H1 (cell line): ENCODE results near the gene USP9Y. TPM values are rescaled to one million over a fixed set of nuclear protein-coding genes. Genes with fewer than 3 reads are reported as not detected.
A peak's percentile ranks its signal among the peaks of the same experiment; 100 is the strongest.

ENCODE experiments used
- CTCF ChIA-PET: fragments of 300-600 bp; sonication (Branson Sonifier 250); formaldehyde crosslinking; loops from one replicate; lab custom pipeline; 2021; ENCODE audit not compliant: partially characterized antibody; lab: Charles Lee
- POLR2A ChIA-PET: fragments of 300-600 bp; sonication (Branson Sonifier 250); formaldehyde crosslinking; loops from one replicate; lab custom pipeline; 2021; ENCODE audit warnings: inconsistent platforms; ENCODE audit not compliant: partially characterized antibody; lab: Charles Lee
- DNase-seq, 2 experiments: peaks; one replicate each; pipeline versions ENCODE4 v3.0.0 to v3.0.0-alpha.2; 2010 to 2022; ENCODE audit warnings: low spot score in 2 of 2, low read depth in 1 of 2, mixed read lengths in 1 of 2
- FAIRE-seq: peaks from 2 replicates; lab custom pipeline; 2011; peaks lifted over from hg19 to GRCh38; lab: Jason Lieb, UNC
- H2AFZ ChIP-seq: 2 replicates; pipeline ENCODE4 v1.8.1; 2012; ENCODE audit warnings: low read length, inconsistent platforms
- H2AK5ac ChIP-seq: 2 replicates; pipeline ENCODE4 v1.6.1; 2013; ENCODE audit warnings: low read depth, low read length
- H2BK120ac ChIP-seq: replicated peaks from 2 replicates; pipeline ENCODE3; 2013; ENCODE audit warnings: low read depth, low read length, inconsistent platforms
- H2BK12ac ChIP-seq: 2 replicates; pipeline ENCODE4 v1.6.1; 2013; ENCODE audit warnings: low read depth, low read length
- H2BK15ac ChIP-seq: 2 replicates; pipeline ENCODE4 v1.6.1; 2013; ENCODE audit warnings: low read length
- H2BK20ac ChIP-seq: 2 replicates; pipeline ENCODE4 v1.6.1; 2013; ENCODE audit warnings: low read length
- H2BK5ac ChIP-seq: 2 replicates; pipeline ENCODE4 v1.6.1; 2013; ENCODE audit warnings: low read depth, low read length
- H3K14ac ChIP-seq: 2 replicates; pipeline ENCODE4 v1.6.1; 2013; ENCODE audit warnings: inconsistent platforms; ENCODE audit not compliant: insufficient read length
- H3K18ac ChIP-seq: 2 replicates; pipeline ENCODE4 v1.6.1; 2013; ENCODE audit warnings: low read length; ENCODE audit errors: extremely low read depth
- H3K23ac ChIP-seq: 2 replicates; pipeline ENCODE4 v1.6.1; 2013; ENCODE audit warnings: inconsistent platforms; ENCODE audit not compliant: insufficient read length
- H3K23me2 ChIP-seq: 2 replicates; pipeline ENCODE4 v1.6.1; 2013; ENCODE audit warnings: low read depth, low read length
- H3K27ac ChIP-seq: 2 replicates; pipeline ENCODE4 v1.6.1; 2011; ENCODE audit warnings: low read depth, low read length, inconsistent platforms
- H3K27me3 ChIP-seq, 4 experiments: replicated peaks in 1 of 4; 1 replicate in 1 of 4; 2 replicates in 3 of 4; pipeline versions ENCODE4 v1.6.1 to v1.8.1; 2011 to 2013; ENCODE audit warnings: low read length in 3 of 4, mild to moderate bottlenecking in 3 of 4, inconsistent platforms in 2 of 4, mixed read lengths in 2 of 4, moderate library complexity in 1 of 4; ENCODE audit not compliant: control insufficient read depth in 3 of 4, insufficient read depth in 3 of 4; ENCODE audit errors: extremely low read depth in 1 of 4
- H3K36me3 ChIP-seq, 4 experiments: 2 replicates each; pipeline versions ENCODE4 v1.6.1 to v1.8.1; 2011 to 2013; ENCODE audit warnings: mild to moderate bottlenecking in 4 of 4, low read length in 3 of 4, moderate library complexity in 2 of 4, control low read depth in 1 of 4, inconsistent platforms in 1 of 4; ENCODE audit not compliant: insufficient read depth in 4 of 4, control insufficient read depth in 2 of 4
- H3K4ac ChIP-seq: replicated peaks from 2 replicates; pipeline ENCODE3; 2013; ENCODE audit warnings: low read length, low read depth, mixed read lengths, inconsistent platforms; ENCODE audit not compliant: insufficient read length
- H3K4me1 ChIP-seq, 4 experiments: replicated peaks in 1 of 4; 1 replicate in 1 of 4; 2 replicates in 3 of 4; pipeline versions ENCODE4 v1.6.1 to v1.8.1; 2011 to 2013; ENCODE audit warnings: low read length in 3 of 4, inconsistent platforms in 2 of 4, mixed read lengths in 1 of 4; ENCODE audit not compliant: insufficient read depth in 4 of 4, control insufficient read depth in 3 of 4
- H3K4me2 ChIP-seq, 2 experiments: 2 replicates each; pipeline versions ENCODE4 v1.6.1 to v1.8.1; 2011 to 2013; ENCODE audit warnings: low read depth in 2 of 2, low read length in 2 of 2, control low read depth in 1 of 2, inconsistent platforms in 1 of 2, mild to moderate bottlenecking in 1 of 2; ENCODE audit not compliant: insufficient read depth in 1 of 2
- H3K4me3 ChIP-seq, 4 experiments: fragments of 200-600, 300-600 bp in 1 of 4; sonication (generic), shearing (Covaris generic), sonication (Bioruptor Twin) in 1 of 4; 2 replicates each; pipeline versions ENCODE4 v1.5.1 to v1.8.1; 2011 to 2016; ENCODE audit warnings: low read length in 4 of 4, low read depth in 3 of 4, control low read depth in 2 of 4, inconsistent platforms in 2 of 4, mild to moderate bottlenecking in 2 of 4, mixed read lengths in 1 of 4, moderate library complexity in 1 of 4; ENCODE audit not compliant: insufficient read depth in 2 of 4; ENCODE audit errors: extremely low read depth in 1 of 4
- H3K56ac ChIP-seq: replicated peaks from 2 replicates; pipeline ENCODE3; 2013; ENCODE audit warnings: low read depth, mild to moderate bottlenecking, mixed read lengths, low read length, inconsistent platforms; ENCODE audit not compliant: insufficient read length
- H3K79me1 ChIP-seq: 2 replicates; pipeline ENCODE4 v1.6.1; 2013; ENCODE audit warnings: low read depth, low read length, control low read depth
- H3K79me2 ChIP-seq, 2 experiments: 2 replicates each; pipeline versions ENCODE4 v1.6.1 to v1.8.1; 2012 to 2013; ENCODE audit warnings: low read length in 2 of 2, mild to moderate bottlenecking in 2 of 2, inconsistent platforms in 1 of 2; ENCODE audit not compliant: insufficient read depth in 2 of 2, control insufficient read depth in 1 of 2
- H3K9ac ChIP-seq, 4 experiments: replicated peaks in 1 of 4; 1 replicate in 1 of 4; 2 replicates in 3 of 4; pipeline versions ENCODE4 v1.6.1 to v1.8.1; 2011 to 2013; ENCODE audit warnings: low read depth in 3 of 4, low read length in 3 of 4, control low read depth in 2 of 4, mild to moderate bottlenecking in 2 of 4, moderate library complexity in 2 of 4, inconsistent platforms in 1 of 4; ENCODE audit errors: extremely low read depth in 1 of 4
- H3K9me3 ChIP-seq, 2 experiments: 2 replicates each; pipeline versions ENCODE4 v1.6.1 to v1.8.1; 2012 to 2013; ENCODE audit warnings: mild to moderate bottlenecking in 2 of 2, moderate library complexity in 2 of 2, control low read depth in 1 of 2, inconsistent platforms in 1 of 2, low read depth in 1 of 2, low read length in 1 of 2, mixed read lengths in 1 of 2; ENCODE audit not compliant: insufficient read depth in 2 of 2
- H4K20me1 ChIP-seq, 2 experiments: replicated peaks in 1 of 2; 2 replicates each; pipeline versions ENCODE3 to v1.8.1; 2011 to 2013; ENCODE audit warnings: inconsistent platforms in 2 of 2, low read length in 2 of 2, mild to moderate bottlenecking in 1 of 2; ENCODE audit not compliant: insufficient read depth in 2 of 2, control insufficient read depth in 1 of 2
- H4K5ac ChIP-seq: 2 replicates; pipeline ENCODE4 v1.6.1; 2013; ENCODE audit warnings: low read length, low read depth, mixed read lengths, inconsistent platforms; ENCODE audit not compliant: insufficient read length
- H4K8ac ChIP-seq: 2 replicates; pipeline ENCODE4 v1.8.0; 2013; ENCODE audit warnings: mild to moderate bottlenecking, moderate library complexity, low read length, inconsistent platforms; ENCODE audit not compliant: insufficient read depth; ENCODE audit errors: extremely low read depth
- H4K91ac ChIP-seq: replicated peaks from 2 replicates; pipeline ENCODE3; 2013; ENCODE audit warnings: low read length, mixed read lengths, inconsistent platforms; ENCODE audit not compliant: insufficient read length
- ASH2L ChIP-seq: fragments of 200-600, 300-600 bp; sonication (generic); IDR thresholded peaks from one replicate; pipeline ENCODE4 v1.7.1; 2017; ENCODE audit warnings: low read length
- CEBPB ChIP-seq: IDR thresholded peaks from 2 replicates; pipeline ENCODE4 v1.6.1; 2012; ENCODE audit warnings: low read depth, low read length
- KDM1A ChIP-seq: fragments of 200-600, 300-600 bp; sonication (generic); IDR thresholded peaks from 2 replicates; pipeline ENCODE4 v1.7.1; 2016; ENCODE audit warnings: mild to moderate bottlenecking, low read length, borderline replicate concordance
- MAFK ChIP-seq: IDR thresholded peaks from 2 replicates; pipeline ENCODE4 v1.6.1; 2012; ENCODE audit warnings: low read depth, mild to moderate bottlenecking, improper control_type of control experiment, low read length
- SP4 ChIP-seq: IDR thresholded peaks from 2 replicates; pipeline ENCODE4 v1.6.1; 2012; ENCODE audit warnings: low read length, inconsistent platforms
- SRF ChIP-seq: IDR thresholded peaks from 2 replicates; pipeline ENCODE4 v1.6.1; 2011; ENCODE audit warnings: mild to moderate bottlenecking, low read depth, low read length, moderate library complexity
- TAF1 ChIP-seq: IDR thresholded peaks from 2 replicates; pipeline ENCODE4 v1.6.1; 2011; ENCODE audit warnings: mild to moderate bottlenecking, low read depth, low read length
- WGBS, 2 experiments: shearing (Covaris generic) in 1 of 2; methylation state at CpG; one replicate each; pipeline versions ENCODE4 v1.1.6 to v1.1.7; 2013 to 2015; ENCODE audit warnings: low lambda C conversion rate in 2 of 2, mixed read lengths in 2 of 2, inconsistent platforms in 1 of 2, low coverage in 1 of 2, missing lambda C conversion rate in 1 of 2; ENCODE audit not compliant: insufficient replicate concordance in 2 of 2, insufficient coverage in 1 of 2, insufficient read length in 1 of 2; ENCODE audit errors: extremely low coverage in 1 of 2, missing lambda C conversion rate in 1 of 2; 5-methylcytosine and 5-hydroxymethylcytosine counted together
- polyA plus RNA-seq, 7 experiments: library from polyadenylated mRNA; depleted of rRNA in 3 of 7; stranded (reverse) in 5 of 7; unstranded in 2 of 7; fragments of >200 nt in 5 of 7; fragments of 200-250 nt in 2 of 7; gene quantifications; 1 replicate in 5 of 7; 2 replicates in 1 of 7; 4 replicates in 1 of 7; pipeline versions ENCODE4 v1.2.1 to v1.2.3, GENCODE V29; 2011 to 2013; ENCODE audit warnings: missing spikeins in 2 of 7, mixed read lengths in 2 of 7
- total RNA-seq: library from RNA; stranded (reverse); fragmentation: NEBNext Ultra II Directional; extraction: Animal tissue kit (Norgen Biotek cat#: 25700); gene quantifications from 2 replicates; pipeline ENCODE4 v1.2.1, GENCODE V29; 2021

Gene USP9Y
- total and polyA plus RNA-seq, 2 of the 8 experiments (the other 6 are each of a cell fraction or from before 2014, with no cell fraction given) = 28.3 to 34.1 TPM

GRCh38 chrY:12752856-12753255 lies 51.8 kb downstream of the USP9Y start:
- TF ChIP-seq SRF = no peak
- no peak for TF ChIP-seq SP4
- no peak for TF ChIP-seq ASH2L
- no peak for TF ChIP-seq MAFK
- no peak for TF ChIP-seq CEBPB
- TF ChIP-seq KDM1A = no peak
- TF ChIP-seq TAF1 = no peak
- Histone ChIP-seq H2BK120ac (no peak overlapping the region), H3K23me2 (no peaks in the 10 kb centered on the region), H3K14ac (no peak overlapping the region), H3K27ac (no peak overlapping the region), H4K20me1 (no peaks in the 10 kb centered on the region), H3K36me3 (peaks cover 0 to 8% (median 0%) of the 10 kb centered on the region in 4 experiments; a peak in 1 of 8 replicates), H3K79me2 (peaks cover 0 to 4% of the 10 kb centered on the region in 2 experiments; a peak in 1 of 4 replicates), H3K4ac (no peak overlapping the region), H4K91ac (no peak overlapping the region), H2AK5ac (no peak overlapping the region), H2AFZ (no peak overlapping the region), H4K5ac (no peak overlapping the region), H4K8ac (no peak overlapping the region), H2BK20ac (no peak overlapping the region), H3K4me1 (no peaks in the 10 kb centered on the region; a peak in 2 of 7 replicates), H3K4me3 (no peak overlapping the region), H3K27me3 (no peaks in the 10 kb centered on the region), H3K23ac (no peak overlapping the region), H3K9ac (no peak overlapping the region), H3K79me1 (no peaks in the 10 kb centered on the region), H3K4me2 (no peak overlapping the region), H2BK12ac (no peak overlapping the region), H3K56ac (no peak overlapping the region), H3K18ac (no peak overlapping the region; the same call in 1 of the 2 replicates), H2BK15ac (no peak overlapping the region), H3K9me3 (no peaks in the 10 kb centered on the region), H2BK5ac (no peak overlapping the region)
- 81% methylated on average over 6 of the region's 6 CpGs; no CpG with 5 or more reads in 1 of the 2 experiments for WGBS, 2 experiments
- POLR2A ChIA-PET = no interaction called here
- FAIRE-seq (peak; percentile 13), DNase-seq (no peak)
- CTCF ChIA-PET = interaction anchor here (0.6 kb wide), 1 partner anchor 22 kb away, joined by 3 read pairs; no protein-coding TSS in a partner anchor
